ENCODE results near the gene KY. TPM values are rescaled to one million over a fixed set of nuclear protein-coding genes. Genes with fewer than 3 reads are reported as not detected.

Gene KY
- total and polyA plus RNA-seq, 9 of the 15 experiments (the other 6 are each of a cell fraction or from before 2014, with no cell fraction given) = not detected

DNA sequence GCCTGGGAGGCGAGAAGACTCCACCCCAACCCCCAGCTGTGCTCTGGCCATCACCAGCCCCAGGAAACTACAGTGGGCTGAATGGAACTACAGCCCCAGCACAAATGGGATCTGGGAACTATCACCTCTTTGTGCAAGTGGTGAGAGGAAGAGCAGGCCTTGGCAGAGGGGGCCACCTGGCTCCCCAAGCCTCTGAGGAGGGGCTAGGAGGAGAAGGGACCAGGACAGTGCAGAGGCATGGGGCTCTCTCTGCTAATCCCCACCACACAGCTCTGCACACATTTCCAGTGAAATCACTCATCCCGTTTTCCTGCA, 31.6 kb downstream of the KY start (continued):
- no peak for TF ChIP-seq SAFB (IDR thresholded peaks at IDR 0.05; ENCODE audit: borderline replicate concordance, low read depth, low read length)
- TF ChIP-seq BRCA1 (IDR thresholded peaks at IDR 0.05) = no peak
- TF ChIP-seq BRCA1 (CRISPR knock-in tag; IDR thresholded peaks at IDR 0.05) = no peak
- TF ChIP-seq, protein P1, sequence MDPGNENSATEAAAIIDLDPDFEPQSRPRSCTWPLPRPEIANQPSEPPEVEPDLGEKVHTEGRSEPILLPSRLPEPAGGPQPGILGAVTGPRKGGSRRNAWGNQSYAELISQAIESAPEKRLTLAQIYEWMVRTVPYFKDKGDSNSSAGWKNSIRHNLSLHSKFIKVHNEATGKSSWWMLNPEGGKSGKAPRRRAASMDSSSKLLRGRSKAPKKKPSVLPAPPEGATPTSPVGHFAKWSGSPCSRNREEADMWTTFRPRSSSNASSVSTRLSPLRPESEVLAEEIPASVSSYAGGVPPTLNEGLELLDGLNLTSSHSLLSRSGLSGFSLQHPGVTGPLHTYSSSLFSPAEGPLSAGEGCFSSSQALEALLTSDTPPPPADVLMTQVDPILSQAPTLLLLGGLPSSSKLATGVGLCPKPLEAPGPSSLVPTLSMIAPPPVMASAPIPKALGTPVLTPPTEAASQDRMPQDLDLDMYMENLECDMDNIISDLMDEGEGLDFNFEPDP (CRISPR knock-in tag; IDR thresholded peaks at IDR 0.05) = no peak
- no peak for TF ChIP-seq ZNF23 (CRISPR knock-in tag; IDR thresholded peaks at IDR 0.05)
- TF ChIP-seq ESRRA (IDR thresholded peaks at IDR 0.05; ENCODE audit: borderline replicate concordance, low read depth) = no peak
- TF ChIP-seq ZFPM2 (CRISPR knock-in tag; IDR thresholded peaks at IDR 0.05) = no peak
- TF ChIP-seq ZNF717 (CRISPR knock-in tag; IDR thresholded peaks at IDR 0.05) = no peak
- no peak for TF ChIP-seq EP300 (IDR thresholded peaks at IDR 0.05; ENCODE audit: low read length)
- TF ChIP-seq RHOXF2B (CRISPR knock-in tag; conservative IDR thresholded peaks at IDR 0.05) = no peak

DNA sequence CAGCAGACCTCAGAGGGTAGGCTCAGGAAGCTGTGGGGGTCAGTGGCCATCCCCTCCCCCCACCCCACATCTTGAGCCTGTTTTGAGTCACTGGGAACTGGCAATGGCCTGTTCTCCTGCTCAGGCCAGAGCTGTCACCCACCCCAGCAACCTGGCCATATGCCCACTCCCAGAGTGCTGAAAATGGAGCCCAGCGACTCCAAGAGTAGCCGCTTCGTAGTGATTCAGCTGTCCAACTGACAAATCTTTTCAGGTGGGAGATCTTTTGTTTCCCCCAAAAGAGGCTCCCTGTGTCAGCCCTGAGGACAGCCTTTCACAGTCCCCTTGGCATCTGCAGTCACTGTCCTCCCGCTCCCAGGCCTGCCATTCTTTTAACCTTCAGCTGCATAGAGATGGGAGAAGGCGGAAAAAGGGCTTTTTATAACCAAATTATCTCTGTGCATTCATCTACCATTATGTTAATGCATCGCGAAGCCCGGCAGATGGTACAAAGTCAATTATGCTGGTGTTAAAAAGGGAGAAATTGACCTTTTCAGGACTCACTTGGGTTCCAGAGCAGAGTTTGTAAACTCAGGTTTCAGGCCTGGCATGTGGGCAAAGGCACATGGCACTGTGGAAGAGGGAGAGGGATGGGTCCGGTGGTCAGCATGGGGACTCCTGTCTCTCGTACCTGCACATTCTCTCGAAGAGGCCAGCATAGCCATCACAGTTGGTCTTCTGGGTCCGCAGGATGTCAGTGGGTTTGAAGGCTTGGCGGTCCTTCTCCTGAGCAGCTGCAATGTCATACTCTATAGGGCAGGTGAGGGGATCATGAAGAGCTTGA, 32.1 kb downstream of the KY start:
- Histone ChIP-seq H3K36me3 (ENCODE audit: control insufficient read depth, insufficient read depth, low read length) (no peaks in the 10 kb centered on the region), H3K9ac (ENCODE audit: insufficient read depth in 1 of 2, low read depth in 2 of 2, low read length in 2 of 2) (no peak overlapping the region), H3K4me2 (ENCODE audit: insufficient read depth, low read length) (no peak overlapping the region), H3K4me1 (replicated peaks in 1 of 2; ENCODE audit: control insufficient read depth in 2 of 2, insufficient read depth in 2 of 2, low read length in 2 of 2) (no peaks in the 10 kb centered on the region), H3K79me2 (ENCODE audit: control insufficient read depth, insufficient read depth, low read length) (no peaks in the 10 kb centered on the region), H3K9me3 (replicated peaks; ENCODE audit: control insufficient read depth, insufficient read depth, low read depth, low read length) (no peaks in the 10 kb centered on the region), H4K20me1 (replicated peaks; ENCODE audit: control insufficient read depth, insufficient read depth, low read length) (no peaks in the 10 kb centered on the region), H3K27me3 (ENCODE audit: control insufficient read depth in 2 of 2, insufficient read depth in 2 of 2, low read length in 2 of 2) (peaks cover 0 to 10% of the 10 kb centered on the region in 2 experiments; a peak in 2 of 5 replicates), H3K27ac (ENCODE audit: extremely low read depth, low read depth, low read length) (no peak overlapping the region), H3K4me3 (no peak overlapping the region), H3K9me1 (ENCODE audit: control insufficient read depth, insufficient read depth, low read length) (no peaks in the 10 kb centered on the region), H2AFZ (ENCODE audit: low read depth, low read length) (no peak overlapping the region)
- ChIA-PET CTCF (ENCODE audit: low intra/inter-chr PET ratio) (no interaction called here), POLR2A (interaction anchor here (0.7 kb wide), 1 partner anchor 524 kb away, joined by 3 read pairs; no protein-coding TSS in a partner anchor)
- in situ Hi-C loops (cut with MboI) (no loop called here), intact Hi-C loops (cut with micrococcal nuclease) (no loop called here)
- FAIRE-seq = no peak
- ATAC-seq = no peak
- under 1% methylated on average over 12 of the region's 13 CpGs for WGBS (ENCODE audit: insufficient coverage, low coverage, missing lambda C conversion rate)
- no TSS peak for BruUV-seq (replicated peaks)
- no peak for DNase-seq (ENCODE audit: extremely low read depth in 1 of 4, low spot score in 3 of 4)
- TF ChIP-seq KAT7 (CRISPR knock-in tag; IDR thresholded peaks at IDR 0.05; ENCODE audit: borderline replicate concordance) = no peak
- TF ChIP-seq, protein P2, sequence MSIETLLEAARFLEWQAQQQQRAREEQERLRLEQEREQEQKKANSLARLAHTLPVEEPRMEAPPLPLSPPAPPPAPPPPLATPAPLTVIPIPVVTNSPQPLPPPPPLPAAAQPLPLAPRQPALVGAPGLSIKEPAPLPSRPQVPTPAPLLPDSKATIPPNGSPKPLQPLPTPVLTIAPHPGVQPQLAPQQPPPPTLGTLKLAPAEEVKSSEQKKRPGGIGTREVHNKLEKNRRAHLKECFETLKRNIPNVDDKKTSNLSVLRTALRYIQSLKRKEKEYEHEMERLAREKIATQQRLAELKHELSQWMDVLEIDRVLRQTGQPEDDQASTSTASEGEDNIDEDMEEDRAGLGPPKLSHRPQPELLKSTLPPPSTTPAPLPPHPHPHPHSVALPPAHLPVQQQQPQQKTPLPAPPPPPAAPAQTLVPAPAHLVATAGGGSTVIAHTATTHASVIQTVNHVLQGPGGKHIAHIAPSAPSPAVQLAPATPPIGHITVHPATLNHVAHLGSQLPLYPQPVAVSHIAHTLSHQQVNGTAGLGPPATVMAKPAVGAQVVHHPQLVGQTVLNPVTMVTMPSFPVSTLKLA (conservative IDR thresholded peaks at IDR 0.05) = no peak
- no peak for TF ChIP-seq ZNF75A (CRISPR knock-in tag; IDR thresholded peaks at IDR 0.05)

All from K562 (cell line).